HFF-Myc (cell line): ENCODE results near the gene ZNF519.

ENCODE experiments used
- DNase-seq: peaks from one replicate; pipeline ENCODE4 v3.0.0-alpha.2; 2011; ENCODE audit warnings: low read depth; ENCODE audit errors: extremely low read depth
- H3K4me3 ChIP-seq: replicated peaks from 2 replicates; pipeline ENCODE4 v1.5.1; 2011; ENCODE audit warnings: low read depth, mild to moderate bottlenecking, control low read depth, low read length
- CTCF ChIP-seq: IDR thresholded peaks from 2 replicates; pipeline ENCODE4 v1.5.1; 2012; ENCODE audit warnings: mild to moderate bottlenecking, low read depth, low read length, control low read depth; ENCODE audit errors: missing control alignments

ZNF519 gene

DNA sequence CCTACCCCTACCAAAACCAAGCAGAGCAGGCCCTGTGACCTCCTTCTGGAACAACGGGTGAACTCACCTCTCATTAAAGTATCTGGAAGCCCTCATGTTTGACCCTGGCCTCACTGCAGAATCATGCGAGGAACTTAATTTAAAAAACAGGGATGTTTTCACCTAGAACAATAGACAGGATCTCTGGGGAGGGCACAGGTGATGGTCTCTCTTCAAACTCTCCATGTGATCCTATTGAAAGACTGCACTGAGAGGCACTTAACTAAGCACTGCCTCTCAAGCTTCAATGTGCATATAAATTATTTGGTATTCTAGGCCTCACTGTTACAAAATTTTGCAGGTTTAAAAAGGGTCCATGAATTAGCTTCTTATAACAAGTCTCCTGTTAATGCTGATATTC is 7.5 kb downstream of the ZNF519 start:
- no peak for DNase-seq
- no peak overlapping the region for H3K4me3 ChIP-seq
- no peak for TF ChIP-seq CTCF

DNA sequence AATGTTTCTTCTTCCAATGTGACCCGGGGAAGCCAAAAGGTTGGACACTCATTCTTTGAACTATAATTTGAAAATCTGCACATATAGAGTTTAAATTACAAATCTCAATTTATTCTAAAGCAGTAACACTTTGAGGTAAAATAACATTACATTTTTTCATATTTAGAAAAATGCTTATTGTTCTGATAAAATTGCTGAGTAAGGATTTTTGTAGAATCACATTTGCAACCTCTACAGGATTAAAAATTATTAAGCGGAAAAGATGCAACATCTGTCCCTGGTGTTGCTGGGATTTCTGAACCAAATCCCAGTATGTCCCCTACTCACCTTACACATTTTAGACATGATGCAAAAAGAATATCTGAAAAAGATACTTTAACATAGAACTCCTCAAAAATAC is 10.1 kb downstream of the ZNF519 start:
- no peak overlapping the region for H3K4me3 ChIP-seq
- DNase-seq = no peak
- TF ChIP-seq CTCF = no peak

DNA sequence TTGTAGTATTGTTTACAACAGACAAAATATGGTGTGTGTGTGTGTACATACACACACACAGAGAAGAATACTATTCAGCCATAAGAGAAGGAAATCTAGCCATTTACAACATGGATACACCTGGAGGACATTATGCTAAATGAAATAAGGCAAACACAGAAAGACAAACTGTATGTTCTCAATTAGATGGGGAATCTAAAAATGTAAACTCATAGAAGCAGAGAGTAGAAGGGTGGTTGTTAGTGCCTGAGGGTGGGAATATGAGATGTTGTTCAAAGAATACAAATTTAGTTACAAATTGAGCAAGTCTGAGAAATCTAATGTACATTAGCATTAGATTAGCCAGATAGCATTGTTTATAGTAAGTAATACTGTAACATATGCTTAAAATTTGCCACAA is 11.3 kb downstream of the ZNF519 start:
- no peak for DNase-seq
- H3K4me3 ChIP-seq = no peak overlapping the region
- TF ChIP-seq CTCF = no peak

DNA sequence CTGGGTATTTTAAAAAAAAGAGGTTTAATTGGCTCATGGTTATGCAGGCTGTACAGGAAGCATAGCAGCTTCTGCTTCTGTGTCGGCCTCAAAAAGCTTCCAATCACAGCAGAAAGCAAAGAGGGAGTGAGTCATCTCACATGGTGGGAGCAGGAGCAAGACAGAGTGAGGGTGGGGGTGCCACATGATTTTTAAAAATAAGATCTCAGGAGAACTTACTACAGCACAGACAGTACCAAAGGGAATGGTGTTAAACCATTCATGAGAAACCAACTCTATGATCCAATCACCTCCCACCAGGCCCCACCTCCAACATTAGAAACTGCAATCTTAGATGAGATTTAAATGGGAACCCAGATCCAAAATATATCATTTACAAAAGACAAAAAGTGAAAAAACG is 14.6 kb downstream of the ZNF519 start:
- TF ChIP-seq CTCF = no peak
- DNase-seq = no peak
- no peak overlapping the region for H3K4me3 ChIP-seq

GRCh38 chr18:14106906-14107305 is 25.3 kb downstream of the ZNF519 start:
- H3K4me3 ChIP-seq = no peak overlapping the region
- TF ChIP-seq CTCF = no peak
- DNase-seq = no peak

DNA sequence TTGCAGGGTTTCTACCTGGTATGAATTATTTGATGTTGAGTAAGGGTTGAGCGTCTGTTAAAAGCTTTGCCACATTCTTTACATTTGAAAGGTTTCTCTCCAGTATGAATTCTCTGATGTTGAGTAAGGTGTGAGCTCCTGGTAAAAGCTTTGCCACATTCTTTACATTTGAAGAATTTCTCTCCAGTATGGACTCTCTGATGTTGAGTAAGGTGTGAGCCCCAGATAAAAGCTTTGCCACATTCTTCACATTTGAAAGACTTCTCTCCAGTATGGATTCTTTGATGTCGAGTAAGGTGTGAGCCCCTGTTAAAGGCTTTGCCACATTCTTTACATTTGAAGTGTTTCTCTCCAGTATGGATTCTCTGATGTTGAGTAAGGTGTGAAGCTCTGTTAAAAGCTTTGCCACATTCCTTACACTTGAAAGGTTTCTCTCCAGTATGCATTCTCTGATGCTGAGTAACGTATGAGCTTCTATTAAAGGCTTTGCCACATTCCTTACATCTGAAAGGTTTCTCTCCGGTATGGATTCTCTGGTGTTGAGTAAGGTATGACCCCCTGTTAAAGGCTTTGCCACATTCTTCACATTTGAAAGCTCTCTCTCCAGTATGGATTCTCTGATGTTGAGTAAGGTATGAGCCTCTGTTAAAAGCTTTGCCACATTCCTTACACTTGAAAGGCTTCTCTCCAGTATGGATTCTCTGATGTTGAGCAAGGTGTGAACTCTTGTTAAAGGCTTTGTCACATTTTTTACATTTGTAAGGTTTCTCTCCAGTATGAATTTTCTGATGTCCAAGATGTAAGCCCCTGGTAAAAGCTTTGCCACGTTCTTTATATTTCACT is 27.1 kb downstream of the ZNF519 start:
- no peak for TF ChIP-seq CTCF
- no peak overlapping the region for H3K4me3 ChIP-seq
- no peak for DNase-seq

- no peak for DNase-seq
- H3K4me3 ChIP-seq = no peak overlapping the region
- no peak for TF ChIP-seq CTCF
These were observed 28.0 kb downstream of the ZNF519 start for GRCh38 chr18:14104201-14104600.
